ENCODE measurements around the gene NEU3. TPM values are rescaled to one million over a fixed set of nuclear protein-coding genes. Genes with fewer than 3 reads are reported as not detected.
A peak's percentile ranks its signal among the peaks of the same experiment; 100 is the strongest.

The NEU3 gene
- total and polyA plus RNA-seq, 2 of the 13 experiments (the other 11 are each of a cell fraction or from before 2014, with no cell fraction given), result 6.3 to 15.3 TPM

GRCh38 chr11:75013051-75013450 is 24.3 kb downstream of the NEU3 start (continued):
- TF ChIP-seq DZIP1 (CRISPR knock-in tag; IDR thresholded peaks at IDR 0.05), result no peak
- no peak for TF ChIP-seq ZNF335 (CRISPR knock-in tag; IDR thresholded peaks at IDR 0.05)
- TF ChIP-seq TCF7L2 (IDR thresholded peaks at IDR 0.05; ENCODE audit: low read depth, low read length), result peak; percentile 46; the same call in 1 of the 2 replicates
- peak; percentile 86 for TF ChIP-seq TCF7 (IDR thresholded peaks at IDR 0.05; ENCODE audit: low read depth)
- TF ChIP-seq ZNF362 (CRISPR knock-in tag; IDR thresholded peaks at IDR 0.05; ENCODE audit: borderline replicate concordance), result no peak
- TF ChIP-seq NCOA2 (CRISPR knock-in tag; IDR thresholded peaks at IDR 0.05), result 0 out of 2 replicates have a peak, but pooled peaks have one; percentile 16
- no peak for TF ChIP-seq KDM5A (IDR thresholded peaks at IDR 0.05; ENCODE audit: borderline replicate concordance, low read length)
- TF ChIP-seq ARID5B (CRISPR knock-in tag; IDR thresholded peaks at IDR 0.05), result peak; percentile 49
- TF ChIP-seq CHCHD3 (CRISPR knock-in tag; IDR thresholded peaks at IDR 0.05), result no peak
- peak; percentile 85 for TF ChIP-seq TBX3 (IDR thresholded peaks at IDR 0.05; ENCODE audit: borderline replicate concordance)
- TF ChIP-seq SOX13 (IDR thresholded peaks at IDR 0.05), result no peak
- TF ChIP-seq SOX13 (CRISPR knock-in tag; conservative IDR thresholded peaks at IDR 0.05 in 1 of 2, IDR thresholded peaks at IDR 0.05 in 1 of 2), result peak in 1 of 2 experiments; percentile 55; a peak in 2 of 4 replicates
- no peak for TF ChIP-seq TRIM22 (IDR thresholded peaks at IDR 0.05)
- no peak for TF ChIP-seq HES4 (CRISPR knock-in tag; IDR thresholded peaks at IDR 0.05; ENCODE audit: borderline replicate concordance)
- TF ChIP-seq NR2C2 (CRISPR knock-in tag; IDR thresholded peaks at IDR 0.05; ENCODE audit: borderline replicate concordance), result no peak
- no peak for TF ChIP-seq ZNF317 (CRISPR knock-in tag; IDR thresholded peaks at IDR 0.05)
- TF ChIP-seq ZNF710 (CRISPR knock-in tag; IDR thresholded peaks at IDR 0.05; ENCODE audit: borderline replicate concordance), result no peak
- TF ChIP-seq CREB1 (IDR thresholded peaks at IDR 0.05), result no peak
- 0 out of 2 replicates have a peak, but pooled peaks have one; percentile 11 for TF ChIP-seq CREB1 (CRISPR knock-in tag; IDR thresholded peaks at IDR 0.05)
- peak; percentile 93 for TF ChIP-seq MAFF (IDR thresholded peaks at IDR 0.05; ENCODE audit: low read depth, low read length)
